Right ventricle myocardium inferior (tissue), 1 donor: ENCODE results near the gene EIF2S1. TPM values are rescaled to one million over a fixed set of nuclear protein-coding genes. Genes with fewer than 3 reads are reported as not detected.

Source experiments
- ATAC-seq: fragments of 200-7000 bp; cut with Tn5 transposase; one replicate; pipeline ENCODE4 v1.9.1; 2020; ENCODE audit warnings: mild to moderate bottlenecking, moderate library complexity
- DNase-seq: peaks from one replicate; pipeline ENCODE4 v3.0.0; 2021; ENCODE audit errors: missing footprints
- intact Hi-C: fragments of 100-400 bp; cut with DNase I; formaldehyde crosslinking; loops from one replicate; pipeline ENCODE4 v1.11.0; 2022
- total RNA-seq: library from RNA; stranded (reverse); fragmentation: NEBNext Ultra II Directional; extraction: Animal tissue kit (Norgen Biotek cat#: 25700); gene quantifications from one replicate; pipeline ENCODE4 v1.2.1, GENCODE V29; 2021
- donor health status: DM: no; HTN: yes; CAD: no; lungs with severe emphysema.

EIF2S1 gene
- total RNA-seq, 1 donor from 2014 or later = 101 TPM

- intact Hi-C loops = no loop called here
- DNase-seq (no peak), ATAC-seq (no peak)
These were observed 5.3 kb downstream of the EIF2S1 start for GRCh38 chr14:67365476-67365875.

GRCh38 chr14:67370830-67371229, 10.7 kb downstream of the EIF2S1 start:
- ATAC-seq (no peak), DNase-seq (no peak)
- intact Hi-C loops = no loop called here

GRCh38 chr14:67371247-67372148, 11.4 kb downstream of the EIF2S1 start:
- ATAC-seq (no peak), DNase-seq (no peak)
- intact Hi-C loops = no loop called here

- no peak for DNase-seq
- ATAC-seq = no peak
- intact Hi-C loops = no loop called here
These were observed 12.7 kb downstream of the EIF2S1 start for GRCh38 chr14:67372833-67373232.

GRCh38 chr14:67373347-67373746, 13.2 kb downstream of the EIF2S1 start:
- ATAC-seq (no peak), DNase-seq (no peak)
- intact Hi-C loops = no loop called here

- intact Hi-C loops = no loop called here
- ATAC-seq (no peak), DNase-seq (no peak)
These were observed 17.8 kb downstream of the EIF2S1 start for GRCh38 chr14:67377916-67378315.

GRCh38 chr14:67385120-67385519, 25.0 kb downstream of the EIF2S1 start:
- intact Hi-C loops = no loop called here
- no peak for ATAC-seq
- DNase-seq = no peak

GRCh38 chr14:67385618-67386017, 25.5 kb downstream of the EIF2S1 start:
- DNase-seq (no peak), ATAC-seq (no peak)
- intact Hi-C loops = no loop called here

- intact Hi-C loops = no loop called here
- ATAC-seq (no peak), DNase-seq (no peak)
These were observed 27.1 kb downstream of the EIF2S1 start for GRCh38 chr14:67387195-67387594.

- DNase-seq = no peak
- ATAC-seq = no peak
- intact Hi-C loops = no loop called here
These were observed 29.1 kb downstream of the EIF2S1 start for GRCh38 chr14:67389275-67389674.

GRCh38 chr14:67389811-67390534, 29.8 kb downstream of the EIF2S1 start:
- intact Hi-C loops = no loop called here
- no peak for ATAC-seq
- DNase-seq = no peak

- ATAC-seq = no peak
- intact Hi-C loops = no loop called here
- DNase-seq = no peak
These were observed 31.1 kb downstream of the EIF2S1 start for GRCh38 chr14:67391268-67391667.

GRCh38 chr14:67392123-67392522, 32.0 kb downstream of the EIF2S1 start:
- ATAC-seq (no peak), DNase-seq (no peak)
- intact Hi-C loops = no loop called here

- intact Hi-C loops = no loop called here
- ATAC-seq (no peak), DNase-seq (no peak)
These were observed 32.7 kb downstream of the EIF2S1 start for GRCh38 chr14:67392800-67393199.

- DNase-seq (no peak), ATAC-seq (no peak)
- intact Hi-C loops = no loop called here
These were observed 33.6 kb downstream of the EIF2S1 start for GRCh38 chr14:67393689-67394088.

- ATAC-seq (no peak), DNase-seq (no peak)
- intact Hi-C loops = no loop called here
These were observed 35.2 kb downstream of the EIF2S1 start for GRCh38 chr14:67395086-67395875.

GRCh38 chr14:67395876-67396189, 35.7 kb downstream of the EIF2S1 start:
- ATAC-seq = no peak
- intact Hi-C loops = no loop called here

GRCh38 chr14:67396381-67396970, 36.3 kb downstream of the EIF2S1 start:
- no peak for DNase-seq
- intact Hi-C loops = no loop called here

More at GRCh38 chr14:67395876-67396189, 35.7 kb downstream of the EIF2S1 start:
- no peak for DNase-seq

GRCh38 chr14:67397536-67397935, 37.4 kb downstream of the EIF2S1 start:
- ATAC-seq (no peak), DNase-seq (no peak)
- intact Hi-C loops = no loop called here

More at GRCh38 chr14:67396381-67396970, 36.3 kb downstream of the EIF2S1 start:
- ATAC-seq = no peak
